GM12891 (cell line): Measurements from ENCODE around the gene ZBTB39.
A peak's percentile ranks its signal among the peaks of the same experiment; 100 is the strongest.
"Not testable (repeated sequence)": the region's sequence is repeated elsewhere in the genome, so short reads cannot be mapped to it uniquely, and the experiment has no call there.

Source experiments
- DNase-seq: peaks from one replicate; pipeline ENCODE4 v3.0.0; 2011; ENCODE audit warnings: low spot score; ENCODE audit not compliant: insufficient read length
- FAIRE-seq: peaks from 2 replicates; lab custom pipeline; 2011; peaks lifted over from hg19 to GRCh38; lab: Jason Lieb, UNC
- PAX5 ChIP-seq: IDR thresholded peaks from 2 replicates; pipeline ENCODE4 v1.6.1; 2011; ENCODE audit warnings: low read length, moderate library complexity, mild to moderate bottlenecking; ENCODE audit not compliant: insufficient read depth, severe bottlenecking
- POLR2A ChIP-seq: IDR thresholded peaks from 2 replicates; pipeline ENCODE4 v1.6.1; 2011; ENCODE audit warnings: low read depth, low read length, control low read depth
- POLR2AphosphoS5 ChIP-seq: IDR thresholded peaks from 2 replicates; pipeline ENCODE4 v1.6.1; 2011; ENCODE audit warnings: low read depth, low read length, control low read depth
- POU2F2 ChIP-seq: IDR thresholded peaks from 2 replicates; pipeline ENCODE4 v1.6.1; 2011; ENCODE audit warnings: low read depth, mild to moderate bottlenecking, control low read depth, low read length, moderate library complexity
- SPI1 ChIP-seq: IDR thresholded peaks from 2 replicates; pipeline ENCODE4 v1.6.1; 2011; ENCODE audit warnings: low read depth, low read length, control low read depth
- TAF1 ChIP-seq: IDR thresholded peaks from 2 replicates; pipeline ENCODE4 v1.6.1; 2011; ENCODE audit warnings: low read depth, low read length, control low read depth

The ZBTB39 gene

DNA sequence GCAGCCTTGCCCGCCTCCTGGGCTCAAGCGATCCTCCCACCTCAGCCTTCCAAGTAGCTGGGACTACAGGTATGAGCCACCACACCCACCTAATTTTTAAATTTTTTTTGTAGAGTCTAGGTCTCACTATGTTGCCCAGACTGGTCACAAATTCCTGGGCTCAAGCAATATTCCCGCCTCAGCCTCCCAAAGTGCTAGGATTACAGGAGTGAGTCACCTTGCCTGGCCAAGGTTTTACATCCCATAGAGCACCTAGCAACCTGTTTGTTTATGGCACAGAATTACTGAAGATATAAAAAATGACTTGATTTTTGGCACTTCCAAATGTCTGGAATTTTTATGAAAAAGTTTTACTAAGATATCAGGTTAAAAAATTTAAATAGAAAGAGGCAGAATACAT is 27.1 kb upstream of the ZBTB39 start:
- FAIRE-seq (no peak), DNase-seq (no peak)
- TF ChIP-seq TAF1 (no peak), POU2F2 (no peak), PAX5 (no peak), POLR2A (no peak), SPI1 (no peak), POLR2AphosphoS5 (no peak)

DNA sequence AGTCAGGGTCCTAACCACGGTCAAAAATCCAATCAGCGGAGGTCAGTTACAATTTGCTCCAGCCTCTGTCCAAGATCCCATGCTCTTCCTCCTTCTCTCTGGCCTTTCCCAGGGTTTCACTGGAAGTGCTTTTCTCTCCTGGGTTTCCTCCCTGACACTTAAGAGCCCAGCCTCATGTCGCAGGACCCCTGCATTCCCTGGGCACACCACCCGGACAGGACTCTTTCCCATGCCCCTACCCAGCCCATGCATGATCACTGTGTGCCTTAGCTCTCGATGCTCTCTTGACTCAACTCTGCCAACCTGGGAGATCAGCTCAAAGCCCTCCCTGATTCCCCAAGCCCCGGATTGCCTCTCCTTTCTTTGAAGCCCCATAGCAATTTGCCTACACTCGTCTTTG is 25.4 kb upstream of the ZBTB39 start:
- TF ChIP-seq PAX5 (no peak), SPI1 (no peak), TAF1 (no peak), POLR2AphosphoS5 (no peak)
- no peak for DNase-seq
- FAIRE-seq: no peak

DNA sequence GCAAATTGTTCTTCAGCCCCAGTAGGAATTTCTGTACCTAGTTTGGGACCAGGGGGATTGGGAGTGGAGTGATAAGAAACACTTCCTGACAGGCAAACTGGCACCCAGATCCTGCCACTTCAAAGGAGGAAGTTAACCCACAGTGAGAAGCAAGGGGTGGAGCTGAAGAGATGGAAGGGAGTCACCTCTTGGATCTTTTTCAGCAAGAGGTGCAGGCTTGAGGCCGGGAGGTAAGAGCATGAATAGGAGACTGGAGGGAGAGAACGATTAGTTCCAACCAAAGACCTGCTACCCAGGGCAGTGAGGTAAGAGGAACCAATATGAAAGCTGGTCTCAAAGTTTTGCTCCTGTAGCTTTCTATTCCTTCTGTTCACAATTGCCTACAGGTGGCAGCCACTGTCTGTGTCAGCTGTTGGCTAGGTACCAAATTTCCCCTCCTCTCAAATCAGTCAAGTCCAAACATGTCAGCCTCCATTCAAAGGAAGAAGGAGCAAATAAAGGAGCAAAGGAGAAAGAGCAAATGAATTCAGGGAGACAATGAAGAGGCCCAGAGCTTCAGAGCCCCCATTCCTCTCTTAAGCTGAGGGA is 24.9 kb upstream of the ZBTB39 start:
- TF ChIP-seq POLR2AphosphoS5: no peak
- 0 out of 2 replicates have a peak, but pooled peaks have one; percentile 7 for TF ChIP-seq TAF1
- no peak for TF ChIP-seq POLR2A
- no peak for TF ChIP-seq SPI1
- no peak for TF ChIP-seq PAX5
- TF ChIP-seq POU2F2: no peak
- peak; percentile 26 for DNase-seq
- peak; percentile 47 for FAIRE-seq

DNA sequence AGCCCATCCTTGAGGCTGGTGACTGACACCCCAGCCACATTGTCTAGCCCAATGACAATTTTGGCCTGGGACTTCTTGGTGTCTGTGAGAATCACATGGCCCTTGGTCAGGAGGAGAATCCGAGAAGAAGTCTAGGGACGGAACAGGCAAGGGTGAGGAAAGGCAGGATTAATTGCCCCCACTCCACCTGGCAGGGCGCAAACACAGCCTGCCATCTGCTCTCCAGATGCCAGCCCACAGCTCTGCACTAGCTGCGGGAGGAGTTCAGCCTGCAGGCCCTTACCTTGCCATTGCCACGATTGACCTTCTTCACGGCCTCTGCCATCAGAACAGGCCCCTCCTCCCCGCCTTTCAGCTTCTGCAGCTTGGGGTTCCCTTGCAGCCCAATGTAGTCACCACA is 23.1 kb upstream of the ZBTB39 start:
- FAIRE-seq: no peak
- no peak for TF ChIP-seq SPI1
- no peak for TF ChIP-seq POLR2AphosphoS5
- no peak for TF ChIP-seq POU2F2
- TF ChIP-seq POLR2A: no peak
- no peak for TF ChIP-seq PAX5
- no peak for TF ChIP-seq TAF1
- no peak for DNase-seq

DNA sequence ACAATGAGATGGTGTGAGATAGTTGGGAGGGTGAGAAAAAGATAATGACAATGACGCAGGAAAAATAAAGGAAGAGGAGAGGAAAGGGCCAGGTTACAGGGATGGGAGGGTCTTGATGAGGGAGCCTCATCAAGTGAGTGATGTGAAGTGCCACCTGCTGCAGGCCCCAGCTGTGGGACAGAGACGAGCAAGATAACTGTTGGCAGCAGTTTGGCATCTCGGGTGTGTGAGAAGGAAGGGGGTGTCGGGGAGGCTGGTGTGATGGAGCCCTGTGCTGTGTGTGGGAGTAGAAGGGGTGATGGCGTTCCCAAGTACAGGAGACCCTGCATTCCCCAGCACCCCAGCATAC is 21.4 kb upstream of the ZBTB39 start:
- TF ChIP-seq POU2F2: no peak
- TF ChIP-seq POLR2A: no peak
- TF ChIP-seq TAF1: no peak
- TF ChIP-seq POLR2AphosphoS5: no peak
- no peak for TF ChIP-seq PAX5
- no peak for TF ChIP-seq SPI1
- DNase-seq (no peak), FAIRE-seq (no peak)

DNA sequence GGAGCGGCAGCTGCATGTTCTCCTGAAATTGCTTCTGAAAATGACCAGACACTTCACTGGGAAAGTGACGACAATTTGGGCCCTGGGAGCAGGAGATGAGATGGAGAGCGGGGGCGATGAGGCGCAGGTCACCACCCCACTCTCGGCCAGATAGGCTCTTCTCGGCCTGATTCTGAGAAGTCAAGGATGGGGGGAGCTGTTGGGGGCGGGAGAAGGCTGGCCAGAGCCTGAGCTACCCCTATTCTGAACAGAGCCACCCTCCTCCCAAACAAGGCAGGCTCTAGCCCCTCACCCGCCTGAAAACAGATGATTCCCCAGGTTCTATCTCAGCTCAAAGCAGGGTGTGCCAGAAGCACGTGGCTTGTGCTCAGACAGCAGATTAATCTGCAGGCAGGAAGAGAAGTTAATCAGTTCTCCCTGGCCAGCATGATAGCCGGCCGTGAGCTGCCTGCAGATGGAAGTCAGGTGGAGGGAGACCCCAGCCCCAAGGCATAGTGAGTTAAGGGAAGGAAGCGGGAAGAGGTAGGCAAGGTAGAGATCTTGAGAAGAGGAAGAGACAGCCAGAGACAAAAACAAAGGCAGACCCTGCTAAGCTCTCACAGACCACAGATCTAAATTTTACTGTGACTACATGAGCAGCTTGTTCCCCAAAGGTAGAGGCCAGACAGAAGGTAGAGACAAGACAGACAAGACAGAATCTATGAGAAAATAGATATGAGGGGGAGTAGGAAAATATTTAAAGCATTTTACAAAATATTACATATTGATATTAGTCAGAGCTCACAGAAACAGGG is 20.9 kb upstream of the ZBTB39 start:
- DNase-seq (no peak), FAIRE-seq (peak; percentile 33)
- TF ChIP-seq POLR2A: no peak
- TF ChIP-seq TAF1: no peak
- TF ChIP-seq POLR2AphosphoS5: no peak
- TF ChIP-seq SPI1: no peak
- TF ChIP-seq PAX5: no peak
- TF ChIP-seq POU2F2: no peak

DNA sequence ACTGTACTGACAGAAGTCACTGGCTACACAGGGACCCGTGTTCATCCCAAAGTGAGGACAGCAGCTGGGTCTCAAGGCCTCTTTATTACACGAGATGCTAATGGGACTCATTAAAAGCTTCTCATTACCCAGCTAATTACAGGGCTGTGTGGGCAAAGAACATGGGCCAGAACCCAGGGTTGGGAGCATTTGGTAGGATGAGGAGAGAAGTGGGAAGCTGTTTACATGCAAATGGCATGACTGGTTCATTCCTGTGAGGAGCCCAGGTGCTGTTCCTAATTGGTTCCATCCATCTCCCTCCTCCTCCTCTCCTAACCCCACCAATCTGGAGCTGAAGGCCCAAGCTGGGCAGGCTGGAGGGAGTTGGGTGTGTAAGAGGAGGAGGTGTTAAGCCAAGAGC is 18.9 kb upstream of the ZBTB39 start:
- TF ChIP-seq PAX5: no peak
- TF ChIP-seq TAF1: no peak
- TF ChIP-seq POU2F2: no peak
- TF ChIP-seq SPI1: no peak
- no peak for TF ChIP-seq POLR2AphosphoS5
- no peak for TF ChIP-seq POLR2A
- no peak for DNase-seq
- FAIRE-seq: no peak

DNA sequence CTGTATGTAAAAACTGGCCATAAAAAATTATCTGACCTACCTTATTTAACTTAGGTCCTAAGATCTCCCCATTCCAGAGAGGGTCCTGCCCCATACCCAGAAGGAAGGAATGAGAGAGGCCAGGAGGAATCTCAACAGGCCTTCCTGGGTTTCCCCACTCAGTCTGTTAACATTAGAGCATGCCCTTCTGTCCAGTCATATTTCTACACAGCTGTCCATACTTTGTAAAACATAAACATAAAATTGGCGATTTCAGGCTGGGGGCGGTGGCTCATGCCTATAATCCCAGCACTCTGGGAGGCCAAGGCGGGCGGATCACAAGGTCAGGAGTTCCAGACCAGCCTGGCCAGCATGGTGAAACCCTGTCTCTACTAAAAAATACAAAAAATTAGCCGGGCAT is 16.0 kb upstream of the ZBTB39 start:
- not testable (repeated sequence) for FAIRE-seq, DNase-seq

DNA sequence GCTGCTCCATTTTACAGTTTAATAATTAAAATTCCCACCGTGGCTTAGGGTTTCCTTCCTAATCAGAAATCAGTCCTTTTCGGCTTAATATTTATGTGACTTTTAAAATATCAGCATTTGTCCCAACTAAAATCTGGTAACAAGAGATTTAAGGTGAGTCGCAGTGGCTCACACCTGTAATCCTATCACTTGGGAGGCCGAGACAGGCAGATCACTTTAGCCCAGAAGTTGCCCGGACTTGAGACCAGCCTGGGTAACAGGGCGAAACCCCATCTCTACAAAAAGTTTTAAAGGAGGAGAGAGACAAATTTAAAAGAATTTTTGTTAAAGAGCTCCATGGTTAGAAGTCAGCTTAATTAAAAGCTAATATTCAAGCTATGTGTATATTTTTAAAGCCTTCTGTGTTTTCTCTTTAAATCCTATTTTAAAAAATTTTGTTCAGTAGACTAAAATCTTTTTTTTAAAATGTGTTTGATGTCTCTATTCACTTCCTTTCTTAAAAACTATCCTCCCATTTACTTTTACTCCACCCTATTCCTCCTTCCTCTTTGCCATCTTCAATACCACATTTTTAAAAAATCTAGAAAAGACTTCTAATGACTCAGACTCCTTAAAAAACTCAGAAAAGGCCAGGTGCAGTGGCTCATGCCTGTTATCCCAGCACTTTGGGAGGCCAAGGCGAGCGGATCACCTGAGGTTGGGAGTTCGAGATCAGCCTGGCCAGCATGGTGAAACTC is 13.8 kb upstream of the ZBTB39 start:
- no peak for DNase-seq
- TF ChIP-seq SPI1: no peak
- no peak for TF ChIP-seq POLR2AphosphoS5
- no peak for TF ChIP-seq POLR2A
- no peak for TF ChIP-seq POU2F2
- no peak for TF ChIP-seq TAF1
- TF ChIP-seq PAX5: no peak
- FAIRE-seq: no peak

DNA sequence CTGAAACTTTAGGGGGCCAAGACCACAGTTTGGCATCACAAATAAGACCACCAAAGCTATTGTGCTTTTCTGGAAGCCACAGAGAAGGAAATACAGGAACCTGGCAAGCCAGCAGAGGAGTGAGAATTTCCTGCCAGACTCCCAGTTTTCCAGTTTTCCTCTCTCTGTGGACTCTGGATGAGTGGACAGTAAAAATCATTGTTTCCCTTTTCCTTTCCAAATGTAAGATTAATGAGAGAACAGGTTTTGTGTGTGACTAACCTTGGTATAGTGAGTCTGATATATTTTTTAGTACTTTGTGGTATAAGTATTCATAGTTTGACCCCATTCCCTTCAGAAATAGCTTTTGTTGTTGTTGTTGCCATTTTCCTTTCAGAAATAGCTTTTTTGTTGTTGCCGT is 12.6 kb upstream of the ZBTB39 start:
- TF ChIP-seq PAX5 (no peak), POLR2AphosphoS5 (no peak), SPI1 (no peak), POU2F2 (no peak), TAF1 (no peak), POLR2A (no peak)
- DNase-seq (no peak), FAIRE-seq (no peak)

DNA sequence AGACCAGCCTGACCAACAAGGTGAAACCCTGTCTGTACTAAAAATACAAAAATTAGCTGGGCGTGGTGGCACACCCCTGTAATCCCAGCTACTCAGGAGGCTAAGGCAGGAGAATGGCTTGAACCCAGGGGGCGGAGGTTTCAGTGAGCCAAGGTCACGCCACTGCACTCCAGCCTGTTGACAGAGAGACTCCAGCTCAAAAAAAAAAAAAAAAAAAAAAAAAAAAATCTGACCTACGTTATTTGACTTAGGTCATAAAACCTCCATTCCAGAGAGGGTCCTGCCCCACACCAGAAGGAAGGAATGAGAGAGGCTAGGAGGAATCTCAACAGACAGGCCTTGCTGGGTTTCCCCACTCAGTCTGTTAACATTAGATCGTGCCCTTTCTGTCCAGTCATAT is 12.0 kb upstream of the ZBTB39 start:
- DNase-seq, FAIRE-seq: not testable (repeated sequence)
